ENCODE results near the gene SASH1. TPM values are rescaled to one million over a fixed set of nuclear protein-coding genes. Genes with fewer than 3 reads are reported as not detected.
A peak's percentile ranks its signal among the peaks of the same experiment; 100 is the strongest.
"Not testable (repeated sequence)": the region's sequence is repeated elsewhere in the genome, so short reads cannot be mapped to it uniquely, and the experiment has no call there.

SASH1 gene
- total RNA-seq, 1 donor from 2014 or later: 10.6 TPM

- H3K4me3 ChIP-seq (ENCODE audit: low read depth, low read length): no peak overlapping the region
- no peak for TF ChIP-seq CTCF (conservative IDR thresholded peaks at IDR 0.05; ENCODE audit: low read depth, low read length)
- DNase-seq (ENCODE audit: low read depth): no peak
Measured at GRCh38 chr6:148583631-148584030, 241.0 kb downstream of the SASH1 start.

GRCh38 chr6:148585641-148586040 is 243.0 kb downstream of the SASH1 start:
- DNase-seq (ENCODE audit: low read depth); H3K4me3 ChIP-seq (ENCODE audit: low read depth, low read length): not testable (repeated sequence)

GRCh38 chr6:148590883-148591282 is 248.2 kb downstream of the SASH1 start:
- no peak for TF ChIP-seq CTCF (conservative IDR thresholded peaks at IDR 0.05; ENCODE audit: low read depth, low read length)
- no peak for DNase-seq (ENCODE audit: low read depth)
- H3K4me3 ChIP-seq (ENCODE audit: low read depth, low read length): no peak overlapping the region

GRCh38 chr6:148591656-148592055 is 249.0 kb downstream of the SASH1 start:
- H3K4me3 ChIP-seq (ENCODE audit: low read depth, low read length): no peak overlapping the region
- no peak for DNase-seq (ENCODE audit: low read depth)
- no peak for TF ChIP-seq CTCF (conservative IDR thresholded peaks at IDR 0.05; ENCODE audit: low read depth, low read length)

- no peak for TF ChIP-seq CTCF (conservative IDR thresholded peaks at IDR 0.05; ENCODE audit: low read depth, low read length)
- peak; percentile 29 for DNase-seq (ENCODE audit: low read depth)
- no peak overlapping the region for H3K4me3 ChIP-seq (ENCODE audit: low read depth, low read length)
Measured at GRCh38 chr6:148593130-148593812, 250.6 kb downstream of the SASH1 start.

- no peak overlapping the region for H3K4me3 ChIP-seq (ENCODE audit: low read depth, low read length)
- DNase-seq (ENCODE audit: low read depth): no peak
- TF ChIP-seq CTCF (conservative IDR thresholded peaks at IDR 0.05; ENCODE audit: low read depth, low read length): no peak
Measured at GRCh38 chr6:148593813-148594170, 251.2 kb downstream of the SASH1 start.

GRCh38 chr6:148595550-148595949 is 252.9 kb downstream of the SASH1 start:
- no peak for DNase-seq (ENCODE audit: low read depth)
- TF ChIP-seq CTCF (conservative IDR thresholded peaks at IDR 0.05; ENCODE audit: low read depth, low read length): no peak
- no peak overlapping the region for H3K4me3 ChIP-seq (ENCODE audit: low read depth, low read length)
